GM12874 (cell line): ENCODE measurements around the gene GPD1.

ENCODE experiments used
- CTCF ChIP-seq: IDR thresholded peaks from 2 replicates; pipeline ENCODE4 v1.5.1; 2011; ENCODE audit warnings: low read depth, mild to moderate bottlenecking, control low read depth, low read length, moderate library complexity; ENCODE audit not compliant: insufficient read depth

GPD1 gene

GRCh38 chr12:50084775-50085614 lies 18.8 kb upstream of the GPD1 start, which contains the start of gene SMARCD1:
TSS of gene SMARCD1 (plus strand) at chr12:50085342. CDS start at chr12:50085370, 28 bp downstream.
- peak; percentile 71 for TF ChIP-seq CTCF

GRCh38 chr12:50085615-50086072 lies 18.2 kb upstream of the GPD1 start:
- no peak for TF ChIP-seq CTCF

GRCh38 chr12:50086148-50086547 lies 17.7 kb upstream of the GPD1 start:
- TF ChIP-seq CTCF: no peak

GRCh38 chr12:50087151-50087550 lies 16.7 kb upstream of the GPD1 start:
- no peak for TF ChIP-seq CTCF

- TF ChIP-seq CTCF: no peak
Observed at GRCh38 chr12:50087995-50088394, 15.8 kb upstream of the GPD1 start.

GRCh38 chr12:50088577-50089335 lies 15.1 kb upstream of the GPD1 start:
- TF ChIP-seq CTCF: peak; percentile 81

- TF ChIP-seq CTCF: no peak
Observed at GRCh38 chr12:50089730-50090129, 14.1 kb upstream of the GPD1 start.
